Tibial nerve (tissue), 4 donors: Measurements from ENCODE around the gene AXIN1.

Experiments used
- CTCF ChIP-seq, 5 experiments: fragments of 200-600 bp in 3 of 5; fragments of 450-650 bp in 2 of 5; sonication (generic) in 3 of 5; IDR thresholded peaks; one replicate each; pipeline ENCODE4 v1.5.1; 2016 to 2019; ENCODE audit warnings: antibody characterized with exemption in 5 of 5, mild to moderate bottlenecking in 3 of 5, moderate library complexity in 2 of 5
- EP300 ChIP-seq, 2 donors: sonication (generic); formaldehyde crosslinking; IDR thresholded peaks; one replicate each; pipeline ENCODE4 v1.6.1; 2017; ENCODE audit warnings: antibody characterized with exemption in 2 of 2, mild to moderate bottlenecking in 1 of 2
- POLR2A ChIP-seq, 2 donors: fragments of 450-650 bp; IDR thresholded peaks; one replicate each; pipeline ENCODE4 v1.6.1; 2017; ENCODE audit warnings: antibody characterized with exemption in 2 of 2, mild to moderate bottlenecking in 2 of 2, moderate library complexity in 2 of 2

DNA sequence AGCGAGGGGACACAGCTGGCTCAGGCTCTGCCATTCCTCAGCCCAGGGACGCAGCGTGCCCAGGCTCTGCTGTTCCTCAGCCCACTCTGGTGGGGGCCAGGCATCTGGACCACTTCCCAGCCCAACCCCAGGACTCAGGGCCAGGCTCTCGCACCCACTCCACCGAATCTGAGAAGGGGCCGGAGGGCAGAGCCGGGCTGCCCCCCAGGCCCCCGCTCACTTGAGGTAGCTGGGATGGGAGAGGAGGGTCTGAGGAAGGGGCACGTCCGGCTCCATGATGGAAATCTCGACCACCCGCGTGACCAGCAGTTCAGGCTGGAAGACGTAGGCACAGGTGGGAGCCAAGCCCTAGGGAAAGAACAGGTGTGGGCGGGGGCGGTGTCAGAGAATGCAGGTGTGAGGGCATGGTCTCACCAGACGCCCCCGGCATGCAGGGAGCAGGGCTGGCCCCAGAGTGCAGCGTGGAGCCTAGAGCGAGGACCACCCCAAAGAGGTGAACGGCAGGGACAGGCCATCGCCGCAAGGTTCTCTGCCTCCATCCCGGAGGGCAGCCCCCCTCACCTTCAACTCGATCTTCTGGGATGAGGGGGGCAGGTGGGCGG lies 24.4 kb upstream of the AXIN1 start:
- TF ChIP-seq CTCF (IDR thresholded peaks at IDR 0.05) = no peak
- TF ChIP-seq POLR2A (IDR thresholded peaks at IDR 0.05) = no peak
- no peak for TF ChIP-seq EP300 (IDR thresholded peaks at IDR 0.05)
